ENCODE data around the gene ATMIN. TPM values are rescaled to one million over a fixed set of nuclear protein-coding genes. Genes with fewer than 3 reads are reported as not detected.

Gene ATMIN
- total and polyA plus RNA-seq, 2 of the 13 experiments (the other 11 are each of a cell fraction or from before 2014, with no cell fraction given): 34.6 to 60.4 TPM

- TF ChIP-seq, protein P1, sequence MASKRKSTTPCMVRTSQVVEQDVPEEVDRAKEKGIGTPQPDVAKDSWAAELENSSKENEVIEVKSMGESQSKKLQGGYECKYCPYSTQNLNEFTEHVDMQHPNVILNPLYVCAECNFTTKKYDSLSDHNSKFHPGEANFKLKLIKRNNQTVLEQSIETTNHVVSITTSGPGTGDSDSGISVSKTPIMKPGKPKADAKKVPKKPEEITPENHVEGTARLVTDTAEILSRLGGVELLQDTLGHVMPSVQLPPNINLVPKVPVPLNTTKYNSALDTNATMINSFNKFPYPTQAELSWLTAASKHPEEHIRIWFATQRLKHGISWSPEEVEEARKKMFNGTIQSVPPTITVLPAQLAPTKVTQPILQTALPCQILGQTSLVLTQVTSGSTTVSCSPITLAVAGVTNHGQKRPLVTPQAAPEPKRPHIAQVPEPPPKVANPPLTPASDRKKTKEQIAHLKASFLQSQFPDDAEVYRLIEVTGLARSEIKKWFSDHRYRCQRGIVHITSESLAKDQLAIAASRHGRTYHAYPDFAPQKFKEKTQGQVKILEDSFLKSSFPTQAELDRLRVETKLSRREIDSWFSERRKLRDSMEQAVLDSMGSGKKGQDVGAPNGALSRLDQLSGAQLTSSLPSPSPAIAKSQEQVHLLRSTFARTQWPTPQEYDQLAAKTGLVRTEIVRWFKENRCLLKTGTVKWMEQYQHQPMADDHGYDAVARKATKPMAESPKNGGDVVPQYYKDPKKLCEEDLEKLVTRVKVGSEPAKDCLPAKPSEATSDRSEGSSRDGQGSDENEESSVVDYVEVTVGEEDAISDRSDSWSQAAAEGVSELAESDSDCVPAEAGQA (IDR thresholded peaks at IDR 0.05; ENCODE audit: low read depth): peak; percentile 69
- TF ChIP-seq, protein P1 (CRISPR knock-in tag; IDR thresholded peaks at IDR 0.05; ENCODE audit: borderline replicate concordance): no peak
- TF ChIP-seq MXI1 (IDR thresholded peaks at IDR 0.05; ENCODE audit: borderline replicate concordance, low read depth, low read length): peak; percentile 49; the same call in 1 of the 3 replicates
- peak; percentile 83 for TF ChIP-seq ARNTL (CRISPR knock-in tag; IDR thresholded peaks at IDR 0.05)
- TF ChIP-seq, protein P2, sequence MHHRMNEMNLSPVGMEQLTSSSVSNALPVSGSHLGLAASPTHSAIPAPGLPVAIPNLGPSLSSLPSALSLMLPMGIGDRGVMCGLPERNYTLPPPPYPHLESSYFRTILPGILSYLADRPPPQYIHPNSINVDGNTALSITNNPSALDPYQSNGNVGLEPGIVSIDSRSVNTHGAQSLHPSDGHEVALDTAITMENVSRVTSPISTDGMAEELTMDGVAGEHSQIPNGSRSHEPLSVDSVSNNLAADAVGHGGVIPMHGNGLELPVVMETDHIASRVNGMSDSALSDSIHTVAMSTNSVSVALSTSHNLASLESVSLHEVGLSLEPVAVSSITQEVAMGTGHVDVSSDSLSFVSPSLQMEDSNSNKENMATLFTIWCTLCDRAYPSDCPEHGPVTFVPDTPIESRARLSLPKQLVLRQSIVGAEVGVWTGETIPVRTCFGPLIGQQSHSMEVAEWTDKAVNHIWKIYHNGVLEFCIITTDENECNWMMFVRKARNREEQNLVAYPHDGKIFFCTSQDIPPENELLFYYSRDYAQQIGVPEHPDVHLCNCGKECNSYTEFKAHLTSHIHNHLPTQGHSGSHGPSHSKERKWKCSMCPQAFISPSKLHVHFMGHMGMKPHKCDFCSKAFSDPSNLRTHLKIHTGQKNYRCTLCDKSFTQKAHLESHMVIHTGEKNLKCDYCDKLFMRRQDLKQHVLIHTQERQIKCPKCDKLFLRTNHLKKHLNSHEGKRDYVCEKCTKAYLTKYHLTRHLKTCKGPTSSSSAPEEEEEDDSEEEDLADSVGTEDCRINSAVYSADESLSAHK (CRISPR knock-in tag; IDR thresholded peaks at IDR 0.05; ENCODE audit: borderline replicate concordance): no peak
- peak; percentile 18 for TF ChIP-seq GZF1 (CRISPR knock-in tag; IDR thresholded peaks at IDR 0.05)
- TF ChIP-seq ZNF768 (CRISPR knock-in tag; IDR thresholded peaks at IDR 0.05): no peak
- peak; percentile 45; the same call in 1 of the 2 replicates for TF ChIP-seq ZNF33B (CRISPR knock-in tag; IDR thresholded peaks at IDR 0.05)
- TF ChIP-seq ZNF776 (CRISPR knock-in tag; IDR thresholded peaks at IDR 0.05): no peak
- 0 out of 2 replicates have a peak, but pooled peaks have one; percentile 1 for TF ChIP-seq MTA3 (CRISPR knock-in tag; IDR thresholded peaks at IDR 0.05)
- peak; percentile 88 for TF ChIP-seq MAZ (IDR thresholded peaks at IDR 0.05; ENCODE audit: borderline replicate concordance, low read depth, low read length)
- peak; percentile 95 for TF ChIP-seq MAZ (CRISPR knock-in tag; IDR thresholded peaks at IDR 0.05; ENCODE audit: low read depth)
- TF ChIP-seq GTF3A (CRISPR knock-in tag; conservative IDR thresholded peaks at IDR 0.05): peak; percentile 41; the same call in 1 of the 2 replicates
- peak; percentile 59; the same call in 1 of the 2 replicates for TF ChIP-seq JUND (CRISPR knock-in tag; IDR thresholded peaks at IDR 0.05)
- TF ChIP-seq ZNF570 (CRISPR knock-in tag; IDR thresholded peaks at IDR 0.05; ENCODE audit: borderline replicate concordance): 0 out of 2 replicates have a peak, but pooled peaks have one; percentile 66
- TF ChIP-seq PCBP1 (IDR thresholded peaks at IDR 0.05; ENCODE audit: borderline replicate concordance, low read depth, low read length): peak; percentile 100
- no peak for TF ChIP-seq ZBTB7B (CRISPR knock-in tag; IDR thresholded peaks at IDR 0.05)
- no peak for TF ChIP-seq GRHL1 (CRISPR knock-in tag; conservative IDR thresholded peaks at IDR 0.05)
- TF ChIP-seq ZNF468 (CRISPR knock-in tag; IDR thresholded peaks at IDR 0.05): peak; percentile 59; the same call in 1 of the 2 replicates
Measured at GRCh38 chr16:81006813-81007695, 28.6 kb upstream of the ATMIN start, which contains the start of the genes CENPN and CMC2 (continued).
